Esophagus muscularis mucosa (tissue), 4 donors: ENCODE results near the gene IQCM. TPM values are rescaled to one million over a fixed set of nuclear protein-coding genes. Genes with fewer than 3 reads are reported as not detected.

Experiments
- DNase-seq: peaks from one replicate; pipeline ENCODE4 v3.0.0-alpha.2; 2017; ENCODE audit errors: extremely low spot score
- H3K27ac ChIP-seq, 4 donors: fragments of 200-600 bp; sonication (generic); replicated peaks in 1 of 4; 1 replicate in 3 of 4; 2 replicates in 1 of 4; pipeline ENCODE4 v1.5.1; 2016 to 2019; ENCODE audit warnings: mild to moderate bottlenecking in 1 of 4
- H3K27me3 ChIP-seq, 4 donors: fragments of 200-600 bp; sonication (generic); one replicate each; pipeline versions ENCODE4 v1.5.1 to v1.6.0; 2016 to 2019
- H3K36me3 ChIP-seq, 4 donors: fragments of 200-600 bp; sonication (generic); one replicate each; pipeline ENCODE4 v1.5.1; 2016 to 2019
- H3K4me1 ChIP-seq, 4 donors: fragments of 200-600 bp; sonication (generic); one replicate each; pipeline ENCODE4 v1.5.1; 2016 to 2019
- H3K4me3 ChIP-seq, 4 donors: fragments of 200-600 bp; sonication (generic); 1 replicate in 2 of 4; 2 replicates in 2 of 4; pipeline ENCODE4 v1.5.1; 2016 to 2019; ENCODE audit warnings: mild to moderate bottlenecking in 4 of 4, moderate library complexity in 1 of 4
- H3K9me3 ChIP-seq, 4 donors: fragments of 200-600 bp; sonication (generic); 1 replicate in 3 of 4; 2 replicates in 1 of 4; pipeline ENCODE4 v1.5.1; 2016 to 2019
- CTCF ChIP-seq, 3 experiments: fragments of 200-600 bp in 2 of 3; fragments of 450-650 bp in 1 of 3; sonication (generic) in 2 of 3; IDR thresholded peaks; one replicate each; pipeline ENCODE4 v1.5.1; 2017 to 2019; ENCODE audit warnings: antibody characterized with exemption in 3 of 3, mild to moderate bottlenecking in 2 of 3, moderate library complexity in 1 of 3
- EP300 ChIP-seq: sonication (generic); formaldehyde crosslinking; IDR thresholded peaks from one replicate; pipeline ENCODE4 v1.6.1; 2017; ENCODE audit warnings: antibody characterized with exemption
- POLR2A ChIP-seq: fragments of 450-650 bp; IDR thresholded peaks from one replicate; pipeline ENCODE4 v1.6.1; 2017; ENCODE audit warnings: antibody characterized with exemption, moderate library complexity, mild to moderate bottlenecking, low read depth
- POLR2AphosphoS5 ChIP-seq, 2 donors: sonication (generic); formaldehyde crosslinking; IDR thresholded peaks; one replicate each; pipeline ENCODE4 v1.6.1; 2017; ENCODE audit warnings: antibody characterized with exemption in 2 of 2
- WGBS: methylation state at CpG from one replicate; pipeline ENCODE4 v1.1.5; 2018; 5-methylcytosine and 5-hydroxymethylcytosine counted together
- intact Hi-C: fragments of 100-400 bp; cut with DNase I; formaldehyde crosslinking; loops from one replicate; pipeline ENCODE4 v1.15.1; 2023
- total RNA-seq, 4 donors: library from RNA; depleted of rRNA; stranded (reverse); fragments of >200 nt; gene quantifications; one replicate each; pipeline versions ENCODE4 v1.1.0 to v1.2.1, GENCODE V29; 2016

IQCM gene
- total RNA-seq, 4 donors from 2014 or later = not detected

DNA sequence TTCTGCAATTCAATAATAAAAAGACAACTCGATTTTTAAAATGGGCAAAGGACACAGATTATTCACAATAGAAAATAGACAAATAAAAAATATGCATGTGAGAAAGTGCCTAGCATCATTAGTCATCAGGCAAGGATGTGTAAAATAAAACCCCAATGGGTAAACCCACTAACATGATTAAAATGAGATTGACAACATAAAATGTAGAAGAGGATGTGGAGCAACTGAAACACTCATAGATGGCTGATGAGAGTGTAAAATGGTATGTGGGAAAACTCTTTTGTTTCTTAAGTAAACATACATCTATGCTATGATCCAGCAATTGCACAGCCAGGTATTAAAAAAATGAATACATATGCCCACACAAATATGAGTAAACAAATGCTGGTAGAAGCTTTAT, 177.6 kb downstream of the IQCM start:
- intact Hi-C loops = no loop called here
- Histone ChIP-seq H3K4me1 (no peaks in the 10 kb centered on the region), H3K27ac (no peak overlapping the region), H3K27me3 (no peaks in the 10 kb centered on the region), H3K4me3 (no peak overlapping the region), H3K9me3 (no peaks in the 10 kb centered on the region), H3K36me3 (no peaks in the 10 kb centered on the region)
- WGBS = 70% methylated on average over 1 of the region's 1 CpG
- TF ChIP-seq POLR2A (no peak), POLR2AphosphoS5 (IDR thresholded peaks at IDR 0.05) (no peak), EP300 (no peak), CTCF (IDR thresholded peaks at IDR 0.05) (no peak)
- no peak for DNase-seq

DNA sequence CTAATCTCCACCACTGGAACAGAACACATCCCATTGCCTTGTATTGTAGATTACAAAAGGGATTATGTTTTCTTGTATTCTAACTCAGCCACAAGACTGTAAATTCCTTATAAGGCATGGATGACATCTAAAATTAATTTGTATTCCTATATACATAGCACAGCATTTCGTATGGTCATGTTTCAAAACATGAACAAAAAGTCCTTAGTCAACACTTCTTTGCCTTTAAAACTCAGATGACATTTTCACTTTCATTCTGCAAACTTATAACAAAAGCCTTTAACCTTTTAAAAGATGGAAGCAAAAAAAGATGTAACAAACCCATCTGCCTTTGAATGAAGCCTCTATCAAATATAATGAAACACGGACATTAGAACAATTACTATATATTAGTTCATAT, 181.3 kb downstream of the IQCM start:
- H3K36me3 ChIP-seq = no peaks in the 10 kb centered on the region
- TF ChIP-seq EP300 (no peak), CTCF (IDR thresholded peaks at IDR 0.05) (no peak), POLR2A (no peak), POLR2AphosphoS5 (IDR thresholded peaks at IDR 0.05) (no peak)
- no peaks in the 10 kb centered on the region for H3K27me3 ChIP-seq
- H3K9me3 ChIP-seq = no peaks in the 10 kb centered on the region
- no peak for DNase-seq
- H3K27ac ChIP-seq = no peak overlapping the region
- no peak overlapping the region for H3K4me3 ChIP-seq
- intact Hi-C loops = no loop called here
- H3K4me1 ChIP-seq = no peaks in the 10 kb centered on the region
- 76% methylated on average over 2 of the region's 2 CpGs for WGBS

DNA sequence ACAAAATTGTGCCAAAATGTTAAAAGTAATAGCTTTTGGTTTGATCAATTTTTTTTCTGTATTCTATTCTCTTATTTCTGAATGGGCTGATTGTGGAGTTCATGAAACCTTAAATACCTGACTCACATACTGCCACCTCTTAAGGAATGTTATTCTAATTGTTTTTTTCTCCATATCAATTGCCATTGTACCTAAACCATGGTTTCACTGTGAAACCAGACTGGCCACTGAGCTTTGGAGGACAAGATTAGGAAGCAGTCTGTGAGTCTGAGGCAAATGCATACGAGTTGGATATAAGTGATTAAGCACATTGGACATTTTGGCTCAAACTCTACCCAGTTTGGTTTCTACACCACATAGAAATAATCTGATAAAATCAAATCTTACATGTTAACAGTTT, 184.0 kb downstream of the IQCM start:
- intact Hi-C loops = no loop called here
- Histone ChIP-seq H3K36me3 (no peaks in the 10 kb centered on the region), H3K27me3 (no peaks in the 10 kb centered on the region), H3K4me1 (no peaks in the 10 kb centered on the region), H3K9me3 (no peaks in the 10 kb centered on the region), H3K4me3 (no peak overlapping the region), H3K27ac (no peak overlapping the region)
- no peak for DNase-seq
- WGBS = 61% methylated on average over 1 of the region's 1 CpG
- TF ChIP-seq EP300 (no peak), CTCF (IDR thresholded peaks at IDR 0.05) (no peak), POLR2AphosphoS5 (IDR thresholded peaks at IDR 0.05) (no peak), POLR2A (no peak)

GRCh38 chr4:149630064-149630463, 185.6 kb downstream of the IQCM start:
- Histone ChIP-seq H3K4me1 (no peaks in the 10 kb centered on the region), H3K27me3 (no peaks in the 10 kb centered on the region), H3K4me3 (no peak overlapping the region), H3K36me3 (no peaks in the 10 kb centered on the region), H3K9me3 (no peaks in the 10 kb centered on the region), H3K27ac (no peak overlapping the region)
- no peak for DNase-seq
- TF ChIP-seq EP300 (no peak), POLR2A (no peak), POLR2AphosphoS5 (IDR thresholded peaks at IDR 0.05) (no peak), CTCF (IDR thresholded peaks at IDR 0.05) (no peak)
- 82% methylated on average over 3 of the region's 3 CpGs for WGBS
- intact Hi-C loops = no loop called here

- 90% methylated on average over 1 of the region's 1 CpG for WGBS
- Histone ChIP-seq H3K9me3 (peaks cover 0 to 6% (median 0%) of the 10 kb centered on the region in 4 donors), H3K4me1 (no peaks in the 10 kb centered on the region), H3K4me3 (no peak overlapping the region), H3K27me3 (no peaks in the 10 kb centered on the region), H3K27ac (no peak overlapping the region), H3K36me3 (no peaks in the 10 kb centered on the region)
- intact Hi-C loops = no loop called here
- no peak for TF ChIP-seq POLR2AphosphoS5 (IDR thresholded peaks at IDR 0.05)
- no peak for TF ChIP-seq POLR2A
- TF ChIP-seq CTCF (IDR thresholded peaks at IDR 0.05) = no peak
- no peak for TF ChIP-seq EP300
- no peak for DNase-seq
Observed at GRCh38 chr4:149605601-149606378, 209.9 kb downstream of the IQCM start.
